Peyer's patch (tissue), 4 donors: Measurements from ENCODE around the gene GPD2. TPM values are rescaled to one million over a fixed set of nuclear protein-coding genes. Genes with fewer than 3 reads are reported as not detected.

Source experiments
- DNase-seq, 3 donors: peaks; one replicate each; pipeline ENCODE4 v3.0.0-alpha.2; 2017 to 2019
- H3K27ac ChIP-seq, 4 donors: fragments of 200-600 bp; sonication (generic); one replicate each; pipeline ENCODE4 v1.5.1; 2016 to 2019
- H3K27me3 ChIP-seq, 2 donors: fragments of 200-600 bp; sonication (generic); one replicate each; pipeline ENCODE4 v1.5.1; 2019
- H3K36me3 ChIP-seq, 3 donors: fragments of 200-600 bp; sonication (generic); one replicate each; pipeline ENCODE4 v1.5.1; 2016 to 2019
- H3K4me1 ChIP-seq, 4 donors: fragments of 200-600 bp; sonication (generic); one replicate each; pipeline ENCODE4 v1.5.1; 2016 to 2019
- H3K4me3 ChIP-seq, 4 donors: fragments of 200-600 bp; sonication (generic); 1 replicate in 3 of 4; 2 replicates in 1 of 4; pipeline ENCODE4 v1.5.1; 2016 to 2019; ENCODE audit warnings: mild to moderate bottlenecking in 1 of 4
- H3K9me3 ChIP-seq, 4 donors: fragments of 200-600 bp; sonication (generic); one replicate each; pipeline ENCODE4 v1.5.1; 2016 to 2019; ENCODE audit warnings: mild to moderate bottlenecking in 1 of 4
- POLR2A ChIP-seq, 2 donors: fragments of 450-650 bp; IDR thresholded peaks; one replicate each; pipeline ENCODE4 v1.5.1; 2017; ENCODE audit warnings: antibody characterized with exemption in 2 of 2, mild to moderate bottlenecking in 2 of 2, moderate library complexity in 2 of 2
- total RNA-seq, 4 donors: library from RNA; depleted of rRNA; stranded (reverse); fragments of >200 nt; gene quantifications; one replicate each; pipeline ENCODE4 v1.1.0, GENCODE V29; 2016
- TF ChIP-seq, protein P1 (sequence below), 6 experiments: fragments of 450-650 bp in 4 of 6; fragments of 200-600 bp in 2 of 6; sonication (generic) in 1 of 6; IDR thresholded peaks; one replicate each; pipeline ENCODE4 v1.5.1; 2017 to 2019; ENCODE audit warnings: antibody characterized with exemption in 6 of 6, mild to moderate bottlenecking in 3 of 6, moderate library complexity in 1 of 6

The GPD2 gene
- total RNA-seq, 4 donors from 2014 or later = 50.3 to 125 (median 83.4) TPM

DNA sequence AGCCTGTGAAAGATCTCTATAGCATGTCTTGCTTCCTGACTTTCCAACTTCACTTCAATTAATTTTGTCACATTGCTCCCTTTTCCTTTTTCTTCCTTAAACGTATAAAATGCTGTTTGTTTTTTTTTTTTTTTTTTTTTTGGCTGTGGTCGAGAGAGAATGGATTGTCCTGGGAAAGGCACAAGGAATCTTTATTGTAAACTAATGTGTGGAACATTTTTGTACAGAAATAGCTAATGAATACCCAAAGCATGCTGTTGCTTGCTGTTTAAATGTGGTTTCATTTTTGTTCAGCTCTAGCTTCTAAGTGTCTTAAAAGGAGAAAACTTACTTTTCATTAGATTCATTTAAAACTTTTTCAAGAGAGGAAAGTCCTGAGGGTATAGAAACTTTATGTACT is 105.5 kb downstream of the GPD2 start:
- Histone ChIP-seq H3K27me3 (no peaks in the 10 kb centered on the region), H3K4me1 (peaks cover 0 to 11% (median 0%) of the 10 kb centered on the region in 4 donors), H3K36me3 (no peaks in the 10 kb centered on the region), H3K9me3 (no peaks in the 10 kb centered on the region), H3K4me3 (no peak overlapping the region), H3K27ac (no peak overlapping the region)
- TF ChIP-seq, protein P1, sequence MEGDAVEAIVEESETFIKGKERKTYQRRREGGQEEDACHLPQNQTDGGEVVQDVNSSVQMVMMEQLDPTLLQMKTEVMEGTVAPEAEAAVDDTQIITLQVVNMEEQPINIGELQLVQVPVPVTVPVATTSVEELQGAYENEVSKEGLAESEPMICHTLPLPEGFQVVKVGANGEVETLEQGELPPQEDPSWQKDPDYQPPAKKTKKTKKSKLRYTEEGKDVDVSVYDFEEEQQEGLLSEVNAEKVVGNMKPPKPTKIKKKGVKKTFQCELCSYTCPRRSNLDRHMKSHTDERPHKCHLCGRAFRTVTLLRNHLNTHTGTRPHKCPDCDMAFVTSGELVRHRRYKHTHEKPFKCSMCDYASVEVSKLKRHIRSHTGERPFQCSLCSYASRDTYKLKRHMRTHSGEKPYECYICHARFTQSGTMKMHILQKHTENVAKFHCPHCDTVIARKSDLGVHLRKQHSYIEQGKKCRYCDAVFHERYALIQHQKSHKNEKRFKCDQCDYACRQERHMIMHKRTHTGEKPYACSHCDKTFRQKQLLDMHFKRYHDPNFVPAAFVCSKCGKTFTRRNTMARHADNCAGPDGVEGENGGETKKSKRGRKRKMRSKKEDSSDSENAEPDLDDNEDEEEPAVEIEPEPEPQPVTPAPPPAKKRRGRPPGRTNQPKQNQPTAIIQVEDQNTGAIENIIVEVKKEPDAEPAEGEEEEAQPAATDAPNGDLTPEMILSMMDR (IDR thresholded peaks at IDR 0.05) = no peak
- no peak for TF ChIP-seq POLR2A (IDR thresholded peaks at IDR 0.05)
- no peak for DNase-seq

- H3K27me3 ChIP-seq = no peaks in the 10 kb centered on the region
- H3K36me3 ChIP-seq = peaks cover 0 to 9% (median 0%) of the 10 kb centered on the region in 3 donors
- TF ChIP-seq, protein P1 (IDR thresholded peaks at IDR 0.05) = no peak
- no peak for TF ChIP-seq POLR2A (IDR thresholded peaks at IDR 0.05)
- H3K9me3 ChIP-seq = no peaks in the 10 kb centered on the region
- H3K4me3 ChIP-seq = no peak overlapping the region
- no peak for DNase-seq
- H3K27ac ChIP-seq = no peak overlapping the region
- H3K4me1 ChIP-seq = no peaks in the 10 kb centered on the region
These were observed 112.2 kb downstream of the GPD2 start for GRCh38 chr2:156548413-156548812.

DNA sequence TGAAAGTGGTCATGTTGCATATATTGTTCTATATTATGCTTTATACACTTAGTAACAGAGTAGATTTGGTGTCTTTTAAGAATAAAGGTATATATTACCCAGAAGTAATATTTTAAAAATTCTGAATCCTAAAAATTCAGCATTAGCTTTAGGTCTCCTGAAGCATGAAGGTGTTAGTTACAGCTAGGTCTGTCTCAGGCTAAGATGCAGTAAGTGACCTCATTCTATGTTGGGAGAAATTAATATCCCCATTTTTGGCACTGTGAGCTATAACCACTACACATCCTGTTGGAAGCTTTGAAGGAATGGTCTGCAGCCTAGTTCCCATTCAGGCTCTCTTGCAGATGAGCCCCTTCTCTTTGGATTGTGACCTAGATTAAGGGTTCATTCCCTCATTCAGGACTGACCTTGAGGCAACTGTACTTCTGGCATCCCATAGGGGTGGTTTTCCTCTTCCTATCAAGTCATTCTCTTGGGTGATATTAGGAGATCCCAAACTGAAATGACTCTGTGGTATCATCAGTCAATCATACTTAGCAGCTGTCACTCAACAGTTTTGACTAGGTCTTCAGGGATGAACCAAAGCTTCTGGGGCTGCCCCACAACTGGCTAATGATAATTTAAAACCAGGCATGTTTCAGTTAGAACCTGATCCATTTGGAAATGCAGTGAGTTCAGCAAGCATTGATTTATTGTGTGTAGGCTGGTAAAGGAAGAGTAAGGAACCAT is 117.7 kb downstream of the GPD2 start:
- H3K4me3 ChIP-seq = no peak overlapping the region
- H3K36me3 ChIP-seq = peaks cover 0 to 24% (median 0%) of the 10 kb centered on the region in 3 donors
- H3K9me3 ChIP-seq = no peaks in the 10 kb centered on the region
- no peaks in the 10 kb centered on the region for H3K27me3 ChIP-seq
- no peaks in the 10 kb centered on the region for H3K4me1 ChIP-seq
- TF ChIP-seq, protein P1 (IDR thresholded peaks at IDR 0.05) = no peak
- TF ChIP-seq POLR2A (IDR thresholded peaks at IDR 0.05) = no peak
- DNase-seq = no peak
- no peak overlapping the region for H3K27ac ChIP-seq

- peaks cover 0 to 15% (median 0%) of the 10 kb centered on the region in 3 donors for H3K36me3 ChIP-seq
- TF ChIP-seq, protein P1 (IDR thresholded peaks at IDR 0.05) = no peak
- TF ChIP-seq POLR2A (IDR thresholded peaks at IDR 0.05) = no peak
These were observed 125.1 kb downstream of the GPD2 start for GRCh38 chr2:156561326-156561725.

DNA sequence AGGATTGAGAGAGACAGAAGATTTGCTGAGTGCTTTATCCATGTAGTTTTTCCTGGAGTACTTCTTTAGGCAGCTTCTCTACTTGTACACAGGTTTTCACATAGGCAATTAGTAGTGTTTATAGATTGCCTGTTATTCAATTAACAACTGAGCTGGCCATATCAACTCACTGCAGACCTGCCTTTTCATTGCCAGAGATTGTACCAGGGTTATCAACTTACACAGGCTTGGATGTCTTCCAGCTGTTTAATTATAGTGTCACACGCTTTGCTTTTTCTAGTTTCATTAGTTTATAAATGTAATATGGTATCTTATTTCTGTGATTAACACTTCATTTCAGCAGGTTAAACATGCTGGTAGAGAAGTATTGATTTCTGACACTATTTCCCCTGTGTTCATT is 125.9 kb downstream of the GPD2 start:
- no peak for DNase-seq

More at GRCh38 chr2:156561326-156561725, 125.1 kb downstream of the GPD2 start:
- Histone ChIP-seq H3K4me1 (no peaks in the 10 kb centered on the region), H3K27me3 (no peaks in the 10 kb centered on the region), H3K27ac (no peak overlapping the region), H3K4me3 (no peak overlapping the region), H3K9me3 (no peaks in the 10 kb centered on the region)
- DNase-seq = no peak

More for the DNA sequence above, 125.9 kb downstream of the GPD2 start:
- Histone ChIP-seq H3K9me3 (no peaks in the 10 kb centered on the region), H3K27me3 (no peaks in the 10 kb centered on the region), H3K4me3 (no peak overlapping the region), H3K27ac (no peak overlapping the region), H3K4me1 (no peaks in the 10 kb centered on the region), H3K36me3 (peaks cover 0 to 13% (median 0%) of the 10 kb centered on the region in 3 donors)
- no peak for TF ChIP-seq POLR2A (IDR thresholded peaks at IDR 0.05)
- TF ChIP-seq, protein P1 (IDR thresholded peaks at IDR 0.05) = no peak
